NCI-H774 (cell line): ENCODE measurements around the gene CFAP74.
A peak's percentile ranks its signal among the peaks of the same experiment; 100 is the strongest.

Experiments used
- DNase-seq: peaks from one replicate; lab custom pipeline; 2025; lab: John Stamatoyannopoulos, UW

The CFAP74 gene

DNA sequence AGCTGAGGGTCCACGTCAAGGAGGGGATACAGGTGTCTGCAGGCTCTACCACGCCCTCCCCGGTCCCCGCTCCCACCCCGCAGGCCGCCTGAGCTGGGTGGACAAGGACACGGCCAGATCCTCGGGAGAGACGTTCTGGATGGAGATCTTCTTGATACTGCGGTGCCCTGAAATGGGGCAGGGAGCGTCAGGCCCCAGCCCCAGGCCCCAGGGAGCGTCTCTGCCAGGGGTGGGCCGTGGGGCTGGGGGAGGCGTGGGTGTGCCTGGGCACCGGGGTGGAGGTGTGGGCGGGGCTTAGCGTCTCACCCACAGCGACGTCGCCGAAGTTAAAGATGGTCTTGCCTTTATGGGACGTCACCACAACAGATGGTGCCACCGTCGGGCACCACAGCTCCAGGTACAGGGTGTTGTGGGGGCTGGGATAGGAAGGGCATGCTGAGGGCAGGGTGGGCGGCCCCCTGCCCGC, 77.2 kb downstream of the CFAP74 start:
- DNase-seq = no peak

DNA sequence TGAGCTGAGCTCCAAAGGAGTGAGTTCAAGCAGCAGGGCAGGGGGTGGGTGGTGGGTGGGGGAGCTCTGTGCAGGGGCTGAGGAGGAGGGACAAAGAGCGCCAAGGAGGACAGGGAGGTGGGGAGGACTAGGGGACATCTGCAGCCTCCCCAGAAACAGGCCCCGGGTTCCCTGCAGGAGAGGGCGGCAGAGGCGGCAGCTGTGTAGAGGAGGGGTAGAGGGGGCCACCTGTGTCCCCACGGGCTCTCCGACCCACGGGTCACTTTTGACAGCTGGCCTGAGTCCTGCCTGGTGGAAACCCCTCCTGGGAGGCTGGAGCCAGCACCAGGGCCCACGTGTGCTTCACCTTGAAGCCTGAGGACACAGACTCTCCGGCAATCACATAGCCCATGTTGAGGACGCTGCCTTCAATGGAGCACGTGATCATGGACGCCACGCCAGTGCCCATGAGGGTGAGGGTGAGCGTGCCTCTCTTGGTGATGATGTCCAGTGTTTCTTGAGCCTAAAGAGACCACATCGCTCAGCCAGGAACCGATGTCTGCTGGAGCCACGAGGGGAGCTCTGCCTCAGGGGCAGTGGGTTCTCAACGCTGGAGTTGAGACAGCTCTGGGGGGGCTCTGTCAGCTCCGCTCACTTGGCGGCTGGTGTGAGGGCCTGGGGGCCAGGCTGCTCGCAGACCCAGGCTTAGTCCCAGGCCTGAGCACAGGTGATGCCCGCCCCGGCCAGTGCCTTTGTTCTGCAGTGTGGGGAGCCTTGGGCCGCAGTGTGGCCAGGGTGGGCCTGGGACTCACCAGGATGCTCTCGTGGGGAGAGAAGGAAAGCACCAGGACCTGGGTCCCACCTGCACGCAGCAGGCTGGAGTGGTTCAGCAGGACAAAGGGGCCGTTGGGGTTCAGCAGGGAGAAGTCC, 77.9 kb downstream of the CFAP74 start:
- no peak for DNase-seq

DNA sequence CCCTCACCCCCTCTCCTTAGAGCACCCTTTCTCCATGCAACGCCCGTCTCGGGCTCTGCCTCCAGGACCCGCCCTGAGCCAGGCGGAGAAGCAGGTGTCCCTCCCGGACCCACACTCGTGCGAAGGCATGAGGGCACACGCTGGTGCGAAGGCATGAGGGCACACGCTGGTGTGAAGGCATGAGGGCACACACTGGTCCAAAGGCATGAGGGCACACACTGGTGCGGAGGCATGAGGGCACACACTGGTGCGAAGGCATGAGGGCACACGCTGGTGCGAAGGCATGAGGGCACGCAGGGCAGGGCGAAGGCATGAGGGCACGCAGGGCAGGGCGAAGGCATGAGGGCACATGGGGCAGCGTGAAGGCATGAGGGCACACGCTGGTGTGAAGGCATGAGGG, 78.7 kb downstream of the CFAP74 start:
- DNase-seq = no peak

DNA sequence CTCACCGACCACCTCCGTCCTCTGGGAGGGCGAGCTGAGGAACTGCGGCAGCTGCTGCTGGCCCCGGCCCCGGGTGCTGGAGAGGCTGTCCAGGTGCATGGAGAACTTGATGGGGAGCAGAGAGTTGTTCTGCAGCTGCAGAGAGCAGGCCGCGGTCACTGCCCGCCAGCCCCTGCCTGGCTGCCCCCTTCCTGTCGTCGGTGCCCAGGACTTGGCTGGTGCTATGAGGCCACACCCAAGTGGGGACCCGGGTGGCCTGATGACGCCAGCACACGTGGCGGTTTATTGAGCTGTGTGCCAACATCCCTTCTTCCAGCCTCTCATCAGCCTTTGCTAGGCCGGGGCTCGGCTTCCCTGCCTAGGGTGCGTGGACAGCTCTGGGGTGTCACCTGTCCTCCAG, 79.2 kb downstream of the CFAP74 start:
- DNase-seq = no peak

DNA sequence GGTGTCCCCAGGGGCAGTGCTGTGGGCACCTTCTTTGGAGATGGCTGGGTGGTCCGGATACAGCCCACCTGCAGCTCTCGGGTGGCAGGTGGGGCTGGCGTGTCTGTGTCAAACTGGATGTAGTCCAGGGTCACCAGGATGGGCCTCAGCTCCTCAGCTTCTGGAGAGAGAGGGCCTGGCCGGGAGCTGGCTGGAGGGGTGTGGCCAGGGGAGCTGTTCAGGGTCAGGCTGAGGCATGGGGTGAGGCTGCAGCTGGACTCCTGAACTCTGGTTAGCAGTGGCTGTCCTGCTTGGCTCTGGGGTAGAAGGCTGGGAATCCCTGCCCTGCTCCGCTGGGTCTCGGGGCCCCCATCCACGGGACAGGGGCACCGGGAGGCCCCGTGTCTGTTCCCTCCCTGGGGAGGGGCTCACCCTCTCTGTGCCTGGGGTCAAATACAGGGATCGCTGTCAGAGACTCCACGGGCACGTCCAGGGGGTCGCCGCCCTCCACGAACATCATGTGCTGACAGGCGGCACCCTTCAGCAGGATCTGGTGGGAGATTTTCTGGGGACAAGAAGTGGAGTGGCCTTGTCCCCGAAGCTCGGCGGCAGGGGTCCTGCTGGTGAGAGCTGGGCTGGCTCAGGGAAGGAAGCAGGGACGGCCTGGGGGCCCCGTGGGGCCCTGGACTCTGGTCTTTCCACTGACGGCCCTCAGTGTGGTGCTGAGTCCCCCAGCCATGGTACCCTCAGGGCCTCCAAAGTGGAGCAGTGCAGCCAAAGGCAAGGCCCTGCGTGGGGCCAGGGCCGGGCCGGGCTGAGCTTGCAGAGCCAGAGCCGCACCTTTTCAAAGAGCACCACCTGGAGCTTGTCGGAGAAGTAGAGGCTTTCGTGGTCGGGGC, 80.4 kb downstream of the CFAP74 start:
- no peak for DNase-seq

DNA sequence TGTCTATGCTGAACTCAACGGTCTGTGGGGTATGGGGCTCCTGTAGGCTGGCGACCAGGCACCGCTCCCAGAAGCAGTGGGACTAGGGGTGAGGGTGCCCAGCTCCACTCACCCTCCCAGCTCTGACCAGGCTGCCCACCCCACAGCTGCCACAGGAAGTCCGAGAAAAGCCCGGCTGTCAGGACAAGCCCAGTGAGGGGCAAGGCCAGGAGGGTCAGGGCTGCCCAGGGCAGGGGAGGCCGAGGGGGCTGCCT, 81.0 kb downstream of the CFAP74 start:
- no peak for DNase-seq

DNA sequence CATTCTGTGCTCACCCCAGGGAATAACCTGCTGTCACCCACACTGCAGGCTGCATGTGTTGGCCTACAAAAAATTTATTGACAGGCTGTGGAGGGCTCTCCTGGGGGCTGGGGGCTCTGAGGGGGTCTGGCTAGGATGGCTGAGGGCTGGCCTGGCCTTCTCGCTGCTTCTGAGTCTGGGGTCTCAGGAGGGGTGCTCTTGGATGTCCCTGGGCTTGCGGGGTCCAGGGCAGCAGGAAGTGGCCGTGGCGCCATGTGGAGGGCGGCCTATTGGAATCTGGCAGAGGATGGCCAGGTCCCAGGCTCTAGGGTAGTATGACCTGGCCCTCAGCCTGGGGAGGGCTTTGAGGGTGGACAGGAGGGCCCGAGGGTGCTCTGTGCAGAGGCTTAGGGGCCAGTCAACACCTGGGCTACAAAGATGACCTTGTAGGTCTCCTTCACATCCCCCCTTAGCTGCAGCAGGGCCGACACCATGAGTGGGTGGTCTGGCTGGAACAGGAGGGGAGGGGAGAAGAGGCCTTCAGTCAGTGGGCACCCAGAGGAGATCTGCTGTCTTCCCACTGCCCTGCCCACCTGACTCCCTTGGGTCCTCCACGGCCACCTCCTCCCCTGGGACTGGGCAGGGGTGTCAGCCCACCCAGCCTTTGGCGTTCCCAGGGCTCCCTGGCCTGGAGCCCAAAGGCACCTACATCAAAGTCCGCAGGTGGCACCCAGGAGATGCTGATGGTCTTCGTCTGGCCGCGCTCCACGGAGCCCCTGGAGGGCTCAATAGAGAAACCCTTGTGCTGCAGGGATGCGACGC, 81.5 kb downstream of the CFAP74 start:
- DNase-seq = no peak

DNA sequence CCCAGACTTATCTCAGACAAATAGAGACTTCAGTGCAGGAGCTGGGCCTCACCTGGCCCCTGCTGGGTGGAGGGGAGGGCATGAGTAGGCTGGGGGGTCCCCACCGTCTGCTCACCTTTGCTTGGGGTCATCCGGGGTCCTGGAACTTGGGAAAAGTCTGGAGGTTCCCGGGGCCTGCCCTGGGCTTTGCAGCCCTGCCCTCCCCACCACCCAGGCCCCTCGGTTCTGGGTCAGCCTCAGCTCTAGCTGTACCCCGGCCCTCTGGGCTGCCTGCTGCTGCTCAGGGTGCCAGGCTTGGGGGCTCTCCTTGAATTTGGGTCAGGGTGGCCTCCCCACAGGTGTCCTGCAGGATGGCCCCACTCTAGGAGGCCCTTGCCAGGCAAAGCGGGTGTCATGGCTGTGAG, 82.1 kb downstream of the CFAP74 start:
- no peak for DNase-seq

DNA sequence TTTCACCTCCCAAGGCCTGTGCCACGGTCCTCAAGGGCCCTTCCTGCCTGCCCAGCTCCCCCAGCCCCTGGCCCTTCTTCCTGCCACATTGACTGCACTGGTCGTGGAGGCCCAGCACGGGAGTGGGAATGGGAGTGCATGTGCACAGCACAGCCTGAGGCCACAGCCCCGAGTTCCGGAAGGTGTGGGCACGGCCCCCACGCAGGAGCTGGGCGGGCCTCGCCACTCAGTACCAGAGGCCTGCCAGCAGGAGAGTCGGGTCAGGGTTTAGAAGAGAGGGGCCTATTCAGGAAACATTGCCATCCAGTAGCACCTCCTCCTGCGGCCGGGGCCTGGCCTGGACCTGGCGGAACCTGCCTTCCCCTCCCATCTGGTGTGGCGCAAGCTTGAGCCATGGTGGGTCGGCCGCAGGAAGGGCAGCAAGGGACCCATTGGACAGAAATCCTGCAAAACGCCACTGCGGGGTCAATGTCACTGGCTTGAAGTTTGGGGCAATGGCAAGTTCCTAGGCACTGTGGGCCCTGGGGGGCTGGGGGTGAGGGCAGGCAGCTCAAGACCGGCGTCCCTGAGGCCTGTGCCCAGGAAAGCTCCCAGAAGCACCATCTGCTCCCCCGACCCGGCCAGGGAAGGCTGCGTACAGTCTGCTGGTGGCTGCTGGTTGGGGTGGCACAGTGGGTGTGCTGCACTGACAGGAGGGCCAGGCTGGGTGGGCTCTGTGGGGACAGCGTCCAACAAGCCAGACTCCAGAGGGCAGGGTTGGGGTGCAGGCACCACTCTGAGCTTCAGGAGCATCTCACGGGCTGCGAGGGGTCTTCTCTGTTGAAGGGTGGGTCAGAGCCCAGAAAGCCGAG, 82.8 kb downstream of the CFAP74 start:
- no peak for DNase-seq

DNA sequence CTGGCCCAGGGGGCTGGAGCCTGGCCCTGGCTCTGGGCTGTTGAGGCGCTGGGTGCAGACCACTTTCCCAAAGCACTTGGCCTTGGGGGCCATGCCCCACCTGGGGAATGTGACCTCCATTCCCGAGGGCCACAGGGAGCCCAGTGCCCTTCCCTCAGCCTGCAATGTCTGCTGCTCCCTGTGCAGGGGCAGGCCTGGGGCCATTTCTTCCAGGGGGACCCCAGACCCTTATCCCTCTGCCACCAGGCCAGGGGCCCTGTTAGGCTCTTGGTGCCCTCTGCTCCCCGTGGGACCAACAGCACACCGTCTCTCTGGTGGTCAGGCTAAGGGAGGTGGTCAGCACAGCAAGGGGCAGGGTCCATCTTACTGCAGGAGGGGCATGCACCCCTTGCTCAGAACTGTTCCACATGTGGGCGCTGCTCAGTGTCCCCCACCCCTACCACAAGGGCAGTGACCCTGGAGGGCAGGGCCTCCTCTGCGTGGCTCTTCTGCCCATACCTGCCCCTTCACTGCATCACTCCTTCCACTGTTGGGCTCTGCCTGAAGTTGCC, 83.5 kb downstream of the CFAP74 start:
- DNase-seq = no peak

DNA sequence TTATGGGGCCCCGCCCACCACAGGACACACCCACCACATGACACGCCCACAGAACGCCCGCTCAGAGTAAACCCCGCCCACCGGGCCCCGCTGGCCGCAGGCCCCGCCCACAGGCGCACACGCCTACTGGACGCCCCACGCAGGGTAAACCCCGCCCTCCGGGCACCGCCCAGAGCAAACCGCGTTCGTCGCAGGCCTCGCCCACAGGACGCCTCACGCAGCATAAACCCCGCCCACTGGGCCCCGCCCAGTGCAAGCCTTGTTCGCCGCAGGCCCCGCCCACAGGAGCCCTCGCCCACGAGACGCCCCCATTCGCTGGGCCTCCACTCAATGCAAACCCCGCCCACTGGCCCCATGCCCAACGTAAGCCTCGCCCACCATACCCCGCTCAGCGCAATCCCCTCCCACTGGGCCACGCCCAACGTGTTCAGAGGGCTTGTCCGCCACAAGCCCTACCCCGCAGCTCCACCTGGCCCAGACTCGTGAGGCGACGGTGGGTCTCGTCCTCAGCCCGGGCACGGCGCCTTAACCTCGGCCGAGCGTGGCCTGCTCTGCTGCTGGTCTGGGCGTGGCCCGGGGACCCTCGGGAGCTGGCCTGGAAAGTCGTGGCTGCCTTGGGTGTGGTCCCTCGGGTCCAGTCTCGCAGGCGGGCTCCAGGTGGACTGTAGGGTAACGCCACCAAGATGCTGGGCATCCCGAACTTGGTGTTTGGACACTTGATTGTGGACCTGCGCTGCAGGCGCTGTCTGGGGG, 84.1 kb downstream of the CFAP74 start:
- DNase-seq = peak; percentile 91

DNA sequence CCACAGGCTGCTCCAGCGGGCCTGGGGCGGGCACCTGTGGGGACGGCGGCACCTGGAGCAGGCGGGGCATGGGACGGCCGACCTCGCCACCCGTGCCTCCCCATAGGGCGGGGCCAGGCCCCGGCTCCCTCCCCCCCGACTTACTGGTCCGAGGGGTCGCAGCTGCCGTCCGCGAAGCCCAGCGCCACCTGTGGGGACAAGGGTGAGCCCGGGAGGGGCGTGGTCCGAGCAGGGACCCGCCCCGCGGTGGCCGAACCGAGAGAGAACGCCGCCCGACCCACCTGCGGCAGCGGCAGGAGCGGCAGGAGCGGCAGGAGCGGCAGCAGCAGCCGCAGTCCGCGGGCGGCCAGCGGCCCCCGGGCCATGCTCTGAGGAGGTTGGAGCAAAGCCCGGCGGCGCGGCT, 84.7 kb downstream of the CFAP74 start, which contains the start of gene TMEM52:
Gene TMEM52 (minus strand): TSS at position 379 of the 403 bp plus-strand sequence. CDS start 14 bp downstream, at position 365.
- no peak for DNase-seq

DNA sequence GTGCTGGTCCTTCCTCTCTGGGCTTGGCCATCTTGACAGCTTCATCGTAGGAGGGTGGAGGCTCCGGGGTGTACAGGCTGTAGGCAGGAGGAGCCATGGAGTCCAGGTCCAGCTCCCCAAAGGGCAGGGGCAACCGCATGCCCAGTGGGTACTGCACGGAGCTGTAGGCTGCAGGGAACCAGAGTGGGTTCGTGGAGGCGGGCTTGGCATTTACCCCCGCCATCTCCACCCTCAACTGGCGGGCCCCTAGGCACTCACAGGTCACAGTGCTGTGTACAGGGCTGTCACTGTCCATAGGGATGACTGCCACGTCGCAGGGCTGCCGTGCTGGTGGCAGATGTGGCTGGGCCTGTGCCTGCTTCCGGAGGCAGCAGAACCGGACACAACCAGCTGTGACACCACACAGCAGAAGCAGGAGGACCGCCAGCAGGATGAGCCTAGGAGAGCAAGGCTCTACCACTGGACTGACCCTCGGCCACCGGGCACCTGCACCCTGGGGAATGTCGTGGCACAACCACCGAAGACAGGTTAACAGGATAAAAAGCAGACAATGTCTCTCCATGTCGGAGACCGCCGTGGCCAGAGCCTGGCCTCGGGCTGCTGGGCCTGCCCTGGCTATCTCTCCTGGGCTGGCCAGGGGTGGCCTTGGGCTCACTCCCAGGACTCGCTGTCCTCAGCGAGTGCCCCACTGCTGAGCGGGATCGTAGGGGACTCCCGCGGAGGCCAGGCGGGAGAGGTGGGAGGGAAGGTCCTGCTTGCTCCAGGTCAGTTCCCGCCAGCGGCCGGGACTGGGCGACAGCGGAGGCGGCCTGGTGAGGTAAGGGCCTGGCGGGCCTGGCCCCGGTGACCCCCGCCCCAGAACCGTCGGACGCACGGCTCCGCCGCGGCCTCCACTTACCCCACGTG, 85.3 kb downstream of the CFAP74 start:
- no peak for DNase-seq

DNA sequence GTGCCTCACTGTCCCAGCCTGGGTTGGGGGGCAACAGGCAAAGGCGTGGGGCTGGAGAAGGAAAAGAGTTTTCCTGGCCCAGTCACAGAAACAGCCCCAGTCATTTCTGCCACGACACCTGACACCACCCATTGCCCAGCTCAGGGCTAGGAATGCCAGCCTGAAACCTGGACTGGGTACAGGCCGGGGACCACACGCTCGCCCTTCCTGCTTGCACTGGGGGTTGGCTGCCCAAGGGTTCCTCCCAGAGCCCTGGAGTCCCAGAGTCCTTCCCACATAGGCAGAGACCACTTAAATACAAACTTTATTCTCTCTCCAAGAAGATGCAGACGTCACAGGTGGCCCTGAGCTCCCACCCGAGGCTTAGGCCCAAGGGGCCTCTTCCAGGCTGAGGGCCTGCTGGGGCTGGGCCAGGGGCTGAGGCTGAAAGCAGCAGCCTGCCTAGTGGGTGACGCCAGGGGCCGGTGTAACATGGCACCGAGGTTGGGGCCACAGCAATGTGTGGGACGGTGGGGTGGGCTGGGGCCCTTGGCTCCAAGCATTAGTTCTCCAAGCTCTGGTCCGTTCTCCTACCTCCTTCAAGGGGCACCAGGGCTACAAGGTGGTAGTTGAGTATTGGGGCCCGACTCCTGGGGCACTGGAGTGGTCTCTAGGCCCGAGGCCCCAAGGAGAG, 86.1 kb downstream of the CFAP74 start:
- no peak for DNase-seq

DNA sequence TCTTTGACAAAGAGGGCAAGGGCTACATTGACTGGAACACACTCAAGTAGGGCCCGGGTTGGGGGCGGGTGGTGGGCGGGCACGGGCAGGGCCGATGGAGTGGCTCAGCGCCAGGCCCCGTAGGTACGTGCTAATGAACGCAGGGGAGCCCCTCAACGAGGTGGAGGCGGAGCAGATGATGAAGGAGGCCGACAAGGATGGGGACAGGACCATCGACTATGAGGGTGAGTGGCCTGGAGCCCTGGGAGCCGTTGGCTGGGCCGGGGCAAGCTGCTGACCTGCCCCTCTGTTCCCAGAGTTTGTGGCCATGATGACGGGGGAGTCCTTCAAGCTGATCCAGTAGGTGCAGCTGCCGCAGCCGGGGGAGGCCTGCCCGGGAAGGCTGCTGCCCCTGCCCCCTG, 86.7 kb downstream of the CFAP74 start:
- DNase-seq = no peak

DNA sequence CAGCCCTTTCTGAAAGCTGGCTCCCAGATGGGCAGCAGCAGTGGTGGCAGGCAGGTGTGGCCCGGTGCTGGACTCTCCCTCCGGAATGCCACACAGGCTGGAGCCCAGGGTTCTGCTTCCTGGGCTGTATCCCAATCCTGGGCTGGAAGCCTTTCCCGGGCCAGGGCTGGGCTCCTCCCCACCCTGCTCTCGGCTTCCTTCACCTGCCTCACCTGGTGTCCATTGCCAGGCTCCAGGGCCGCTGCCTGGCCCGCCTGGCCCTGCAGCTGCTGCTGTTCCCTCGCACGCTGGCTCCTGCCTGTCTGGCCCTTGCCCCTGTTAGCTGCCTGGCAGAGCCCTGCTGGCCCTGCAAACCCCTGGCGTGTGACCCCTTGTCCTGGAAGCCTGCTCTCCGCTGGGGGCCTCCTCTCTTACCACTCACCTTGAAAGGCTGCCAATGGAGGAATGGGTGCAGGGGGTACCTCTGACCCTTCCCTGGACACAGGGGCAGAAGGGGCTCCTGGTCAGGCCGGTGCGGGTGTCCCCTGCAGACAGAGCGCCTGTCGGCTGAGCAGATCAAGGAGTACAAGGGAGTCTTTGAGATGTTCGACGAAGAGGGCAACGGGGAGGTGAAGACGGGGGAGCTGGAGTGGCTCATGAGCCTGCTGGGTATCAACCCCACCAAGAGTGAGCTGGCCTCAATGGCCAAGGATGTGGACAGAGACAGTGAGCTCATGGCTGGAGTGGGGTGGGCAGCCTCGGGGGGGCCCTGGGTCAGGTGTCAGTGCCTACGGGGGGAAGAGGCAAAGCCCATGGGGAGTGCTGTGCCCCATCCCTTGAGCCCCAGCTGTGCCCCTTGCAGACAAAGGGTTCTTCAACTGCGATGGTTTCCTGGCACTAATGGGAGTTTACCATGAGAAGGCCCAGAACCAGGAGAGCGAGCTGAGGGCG, 87.4 kb downstream of the CFAP74 start:
- DNase-seq = no peak

DNA sequence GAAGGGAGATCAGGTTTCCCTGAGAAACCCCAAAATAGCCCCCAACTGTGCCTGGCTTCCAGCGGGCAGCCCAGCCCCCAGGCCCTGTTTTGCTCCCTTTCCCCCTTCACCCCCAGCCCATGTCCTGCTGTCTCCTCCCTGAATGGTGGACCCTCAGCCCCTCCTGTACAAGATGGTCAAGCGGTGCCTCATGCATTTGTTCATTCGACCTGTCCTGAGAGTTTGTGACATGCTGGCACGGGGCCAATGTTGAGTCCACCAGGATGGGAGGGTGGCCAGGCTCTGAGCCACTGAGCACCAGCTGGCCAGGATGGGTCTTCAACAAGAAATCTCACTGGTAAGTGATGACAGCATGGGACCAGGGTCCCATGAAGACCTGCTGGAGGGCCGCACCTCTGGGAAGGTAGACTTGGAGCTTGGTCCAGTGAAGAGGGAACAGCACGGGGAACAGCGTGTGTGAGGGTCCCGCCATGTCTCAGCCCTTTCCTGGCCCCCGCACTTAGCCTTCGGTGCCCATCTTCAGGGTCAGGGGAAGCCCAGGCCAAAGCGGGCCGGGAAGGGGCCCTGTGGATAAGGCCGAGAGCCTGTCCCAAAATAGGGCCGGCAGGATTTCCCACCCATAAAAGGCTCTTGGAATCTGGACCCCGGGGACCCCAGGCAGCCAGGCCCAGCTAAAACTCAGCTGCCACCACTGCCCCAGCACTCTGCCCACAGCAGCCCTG, 88.5 kb downstream of the CFAP74 start, which contains the start of gene CALML6:
Gene CALML6 (plus strand): TSS at position 290 of the 722 bp plus-strand sequence. CDS start 21 bp downstream, at position 311.
- DNase-seq = no peak
